RWPE2 (cell line): Measurements from ENCODE around the gene LTBP2.
A peak's percentile ranks its signal among the peaks of the same experiment; 100 is the strongest.
"Not testable (repeated sequence)": the region's sequence is repeated elsewhere in the genome, so short reads cannot be mapped to it uniquely, and the experiment has no call there.

Source experiments
- ATAC-seq: fragments of 200-7000 bp; cut with Tn5 transposase; 3 replicates; pipeline ENCODE4 v1.9.1; 2021; ENCODE audit warnings: low read depth
- DNase-seq: peaks from one replicate; pipeline ENCODE4 v3.0.0-alpha.2; 2020; ENCODE audit warnings: low spot score
- H3K27ac ChIP-seq: fragments of 450-650 bp; 2 replicates; pipeline ENCODE4 v1.5.1; 2017; ENCODE audit warnings: mild to moderate bottlenecking; ENCODE audit not compliant: poor library complexity, severe bottlenecking
- H3K27me3 ChIP-seq: fragments of 250-450 bp; sonication (Bioruptor Pico); 2 replicates; pipeline ENCODE4 v1.5.1; 2021; ENCODE audit warnings: mild to moderate bottlenecking, moderate library complexity; ENCODE audit not compliant: insufficient read depth, poor library complexity, severe bottlenecking
- H3K36me3 ChIP-seq: fragments of 250-450 bp; sonication (Bioruptor Pico); 2 replicates; pipeline ENCODE4 v1.5.1; 2020; ENCODE audit warnings: low read depth, mild to moderate bottlenecking, moderate library complexity
- H3K4me1 ChIP-seq: fragments of 250-450 bp; sonication (Bioruptor Pico); 2 replicates; pipeline ENCODE4 v1.5.1; 2021; ENCODE audit warnings: mild to moderate bottlenecking, moderate library complexity; ENCODE audit not compliant: insufficient read depth, poor library complexity, severe bottlenecking
- H3K4me3 ChIP-seq: fragments of 250-450 bp; sonication (Bioruptor Pico); 2 replicates; pipeline ENCODE4 v1.5.1; 2021; ENCODE audit warnings: mild to moderate bottlenecking, moderate library complexity; ENCODE audit not compliant: severe bottlenecking
- H3K9me3 ChIP-seq: fragments of 250-450 bp; sonication (Bioruptor Pico); 2 replicates; pipeline ENCODE4 v1.5.1; 2021; ENCODE audit warnings: mild to moderate bottlenecking, moderate library complexity; ENCODE audit not compliant: severe bottlenecking
- TF ChIP-seq, protein P1 (sequence below): fragments of 450-650 bp; IDR thresholded peaks from one replicate; pipeline ENCODE4 v1.5.1; 2017; ENCODE audit warnings: mild to moderate bottlenecking, moderate library complexity; ENCODE audit not compliant: poor library complexity, severe bottlenecking

The LTBP2 gene

DNA sequence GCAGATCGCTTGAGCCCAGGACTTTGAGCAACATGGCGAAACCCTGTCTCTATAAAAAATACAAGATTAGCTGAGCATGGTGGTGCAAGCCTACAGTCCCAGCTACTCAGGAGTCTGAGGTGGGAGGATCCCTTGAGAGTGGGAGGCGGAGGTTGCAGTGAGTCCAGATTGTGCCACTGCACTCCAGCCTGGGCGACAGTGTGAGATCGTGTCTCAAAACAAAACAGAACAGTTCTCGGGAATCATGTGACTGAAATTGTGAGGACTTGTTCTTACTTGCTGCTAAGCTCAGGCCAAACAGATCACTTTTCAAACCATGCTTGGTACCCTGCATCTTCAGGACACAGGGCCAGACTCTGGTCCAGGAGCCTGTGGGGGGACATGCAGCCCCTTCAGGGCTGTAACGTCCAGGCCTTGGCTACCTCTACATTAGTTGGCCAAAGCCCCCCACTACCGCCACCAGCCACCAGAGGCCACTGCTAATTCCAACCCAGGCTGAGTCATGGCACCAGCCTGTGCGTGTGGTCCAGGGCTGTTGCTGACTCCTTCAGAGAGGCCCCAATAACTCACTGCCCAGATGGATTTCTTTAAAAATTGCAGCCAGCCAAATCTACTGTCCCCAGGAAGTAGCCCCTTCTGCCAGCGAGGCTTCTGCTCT lies 152.6 kb downstream of the LTBP2 start:
- H3K9me3 ChIP-seq, result no peaks in the 10 kb centered on the region
- H3K27ac ChIP-seq, result no peak overlapping the region
- H3K4me1 ChIP-seq, result no peaks in the 10 kb centered on the region
- TF ChIP-seq, protein P1, sequence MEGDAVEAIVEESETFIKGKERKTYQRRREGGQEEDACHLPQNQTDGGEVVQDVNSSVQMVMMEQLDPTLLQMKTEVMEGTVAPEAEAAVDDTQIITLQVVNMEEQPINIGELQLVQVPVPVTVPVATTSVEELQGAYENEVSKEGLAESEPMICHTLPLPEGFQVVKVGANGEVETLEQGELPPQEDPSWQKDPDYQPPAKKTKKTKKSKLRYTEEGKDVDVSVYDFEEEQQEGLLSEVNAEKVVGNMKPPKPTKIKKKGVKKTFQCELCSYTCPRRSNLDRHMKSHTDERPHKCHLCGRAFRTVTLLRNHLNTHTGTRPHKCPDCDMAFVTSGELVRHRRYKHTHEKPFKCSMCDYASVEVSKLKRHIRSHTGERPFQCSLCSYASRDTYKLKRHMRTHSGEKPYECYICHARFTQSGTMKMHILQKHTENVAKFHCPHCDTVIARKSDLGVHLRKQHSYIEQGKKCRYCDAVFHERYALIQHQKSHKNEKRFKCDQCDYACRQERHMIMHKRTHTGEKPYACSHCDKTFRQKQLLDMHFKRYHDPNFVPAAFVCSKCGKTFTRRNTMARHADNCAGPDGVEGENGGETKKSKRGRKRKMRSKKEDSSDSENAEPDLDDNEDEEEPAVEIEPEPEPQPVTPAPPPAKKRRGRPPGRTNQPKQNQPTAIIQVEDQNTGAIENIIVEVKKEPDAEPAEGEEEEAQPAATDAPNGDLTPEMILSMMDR, result peak; percentile 81
- DNase-seq (no peak), ATAC-seq (peak; percentile 95)
- no peaks in the 10 kb centered on the region for H3K27me3 ChIP-seq
- no peak overlapping the region for H3K4me3 ChIP-seq
- no peaks in the 10 kb centered on the region for H3K36me3 ChIP-seq

DNA sequence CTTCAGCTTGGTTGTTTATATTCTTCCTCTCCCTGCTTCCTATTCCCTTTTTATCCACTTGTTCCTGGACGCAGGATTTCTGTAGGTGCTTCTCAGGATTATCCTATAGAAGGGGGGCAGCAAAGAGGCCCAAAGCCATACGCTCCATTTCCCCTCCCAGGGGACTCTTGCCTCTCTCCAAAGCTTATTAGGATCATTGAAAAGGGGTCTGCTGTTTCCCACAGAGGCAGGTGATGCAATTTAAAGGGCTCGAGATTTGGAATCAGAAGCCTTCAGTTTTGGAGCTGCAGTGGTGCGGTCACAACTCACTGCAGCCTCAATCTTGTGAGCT lies 154.5 kb downstream of the LTBP2 start:
- TF ChIP-seq, protein P1, result no peak
- H3K9me3 ChIP-seq, result no peaks in the 10 kb centered on the region
- no peak overlapping the region for H3K4me3 ChIP-seq
- DNase-seq (no peak), ATAC-seq (no peak)
- H3K27ac ChIP-seq, result no peak overlapping the region
- H3K36me3 ChIP-seq, result no peaks in the 10 kb centered on the region
- H3K27me3 ChIP-seq, result no peaks in the 10 kb centered on the region
- H3K4me1 ChIP-seq, result no peaks in the 10 kb centered on the region

DNA sequence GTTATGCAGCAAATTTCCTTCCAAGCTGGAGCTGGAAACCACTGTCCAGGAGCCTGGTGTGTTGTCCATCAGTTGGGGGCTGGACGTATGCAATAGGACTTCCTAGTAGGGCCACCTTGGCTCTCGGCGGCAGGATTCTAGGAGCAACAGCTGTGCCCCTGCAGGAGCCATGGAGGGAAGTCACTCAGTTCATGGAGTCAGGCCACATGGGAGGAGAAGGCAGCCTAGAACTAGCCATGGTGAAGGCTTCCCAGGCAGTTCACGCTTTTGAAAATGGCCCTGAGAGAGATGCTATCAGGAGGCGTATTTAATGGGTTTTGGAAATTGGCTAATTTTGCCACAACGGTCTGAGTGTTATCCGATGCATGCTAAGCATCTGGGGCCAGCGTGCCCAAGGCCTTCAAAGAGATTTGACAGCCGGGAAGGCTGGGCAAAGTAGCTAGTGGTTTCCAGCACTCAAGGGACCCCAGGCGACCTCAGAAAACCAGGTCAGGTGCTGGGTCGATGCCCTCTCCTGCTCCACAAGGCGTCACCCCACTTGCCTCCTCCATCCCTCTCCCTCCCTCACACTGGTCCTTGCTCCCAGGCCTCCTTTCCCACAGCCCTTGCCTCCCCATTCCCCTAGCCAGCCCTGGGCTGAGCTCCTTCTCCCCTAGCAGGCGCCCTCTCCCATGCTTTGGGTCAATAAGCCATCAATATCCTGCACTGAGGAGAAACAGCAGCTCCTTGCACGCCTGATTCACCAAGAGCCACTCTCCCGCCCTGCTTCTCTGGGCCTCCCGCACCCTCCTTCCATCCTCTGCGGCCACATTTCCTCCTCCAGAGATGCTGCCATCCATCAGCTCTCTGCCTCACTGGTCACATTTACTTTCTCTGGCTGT lies 155.1 kb downstream of the LTBP2 start:
- DNase-seq, result peak; percentile 29
- H3K27ac ChIP-seq, result no peak overlapping the region
- H3K9me3 ChIP-seq, result no peaks in the 10 kb centered on the region
- ATAC-seq, result no peak
- TF ChIP-seq, protein P1, result no peak
- H3K36me3 ChIP-seq, result no peaks in the 10 kb centered on the region
- H3K4me3 ChIP-seq, result no peak overlapping the region
- H3K27me3 ChIP-seq, result no peaks in the 10 kb centered on the region
- no peaks in the 10 kb centered on the region for H3K4me1 ChIP-seq

DNA sequence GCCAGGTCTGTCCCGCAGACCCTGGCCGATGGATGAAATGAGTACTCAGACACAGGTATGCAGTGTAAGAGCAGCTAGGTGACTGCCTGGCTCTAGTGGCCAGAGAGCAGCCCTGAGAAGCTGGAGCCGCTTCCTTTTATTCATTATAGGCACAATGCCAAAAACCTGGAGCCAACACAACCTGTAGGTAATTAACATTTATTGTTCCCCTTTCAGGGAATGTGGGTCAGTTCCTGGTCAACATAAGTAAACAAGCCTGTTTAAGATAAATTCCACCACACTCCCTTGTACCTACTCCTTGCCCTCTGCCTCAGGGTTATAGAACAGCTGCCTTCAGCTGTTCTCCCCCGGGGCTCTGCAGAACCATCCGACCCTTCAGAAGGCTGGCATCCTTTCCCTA lies 157.6 kb downstream of the LTBP2 start:
- peaks cover 18% of the 10 kb centered on the region for H3K27me3 ChIP-seq
- H3K9me3 ChIP-seq, H3K4me1 ChIP-seq, H3K4me3 ChIP-seq, H3K36me3 ChIP-seq, ATAC-seq, H3K27ac ChIP-seq: not testable (repeated sequence)
- peak; percentile 4 for DNase-seq
